PC-9 (cell line): ENCODE results near the gene RABL2B. TPM values are rescaled to one million over a fixed set of nuclear protein-coding genes. Genes with fewer than 3 reads are reported as not detected.
A peak's percentile ranks its signal among the peaks of the same experiment; 100 is the strongest.
"Not testable (repeated sequence)": the region's sequence is repeated elsewhere in the genome, so short reads cannot be mapped to it uniquely, and the experiment has no call there.

Experiments used
- BruUV-seq: library from RNA; stranded (reverse); fragments of 400-500 nt; replicated peaks from 2 replicates; lab custom pipeline; 2021; lab: Mats Ljungman, UMichigan
- CTCF ChIA-PET: fragments of 300-600 bp; sonication (Branson Sonifier 250); formaldehyde crosslinking; loops from one replicate; lab custom pipeline; 2022; ENCODE audit warnings: antibody characterized with exemption; lab: Charles Lee
- POLR2A ChIA-PET: fragments of 300-600 bp; sonication (Branson Sonifier 250); formaldehyde crosslinking; loops from one replicate; lab custom pipeline; 2022; ENCODE audit warnings: antibody characterized with exemption; ENCODE audit not compliant: unreplicated experiment; lab: Charles Lee
- DNase-seq, 2 experiments: peaks; one replicate each; pipeline versions ENCODE4 v3.0.0 to v3.0.0-alpha.2; 2015 to 2022; ENCODE audit warnings: mixed read lengths in 1 of 2
- H2AFZ ChIP-seq: fragments of 200-600 bp; sonication (generic); 2 replicates; pipeline ENCODE4 v1.8.1; 2017; ENCODE audit warnings: antibody characterized with exemption
- H3F3A ChIP-seq: fragments of 200-600 bp; sonication (generic); 2 replicates; pipeline ENCODE4 v1.8.1; 2017; ENCODE audit warnings: antibody characterized with exemption, mild to moderate bottlenecking, low read depth; ENCODE audit not compliant: insufficient read depth
- H3K27ac ChIP-seq: fragments of 200-600 bp; sonication (generic); 2 replicates; pipeline ENCODE4 v1.6.1; 2016; ENCODE audit warnings: mixed run types
- H3K27me3 ChIP-seq: fragments of 200-600 bp; sonication (generic); 2 replicates; pipeline ENCODE4 v1.6.1; 2016; ENCODE audit warnings: low read depth, mixed run types; ENCODE audit not compliant: insufficient read depth
- H3K36me3 ChIP-seq: fragments of 200-600 bp; sonication (generic); 2 replicates; pipeline ENCODE4 v1.6.1; 2016; ENCODE audit warnings: low read depth, mixed run types
- H3K4me1 ChIP-seq: fragments of 200-600 bp; sonication (generic); replicated peaks from 2 replicates; pipeline ENCODE4 v1.6.1; 2016; ENCODE audit warnings: mixed run types; ENCODE audit not compliant: insufficient read depth
- H3K4me2 ChIP-seq: fragments of 200-600 bp; sonication (generic); 2 replicates; pipeline ENCODE4 v1.6.1; 2017; ENCODE audit warnings: mixed run types
- H3K4me3 ChIP-seq: fragments of 200-600 bp; sonication (generic); 2 replicates; pipeline ENCODE4 v1.6.1; 2016; ENCODE audit warnings: mixed run types
- H3K79me2 ChIP-seq: fragments of 200-600 bp; sonication (generic); 2 replicates; pipeline ENCODE4 v1.6.1; 2017; ENCODE audit warnings: low read depth, mixed run types
- H3K9me2 ChIP-seq: fragments of 200-600 bp; sonication (generic); 2 replicates; pipeline ENCODE4 v1.8.1; 2017; ENCODE audit warnings: mild to moderate bottlenecking; ENCODE audit not compliant: insufficient read depth
- H3K9me3 ChIP-seq: fragments of 200-600 bp; sonication (generic); 2 replicates; pipeline ENCODE4 v1.8.1; 2016; ENCODE audit warnings: low read depth; ENCODE audit not compliant: insufficient read depth
- H4K20me1 ChIP-seq: fragments of 200-600 bp; sonication (generic); 2 replicates; pipeline ENCODE4 v1.8.1; 2017; ENCODE audit not compliant: insufficient read depth
- CTCF ChIP-seq: fragments of 200-600 bp; sonication (generic); conservative IDR thresholded peaks from 2 replicates; pipeline ENCODE4 v1.6.1; 2017; ENCODE audit warnings: mixed run types, antibody characterized with exemption, mild to moderate bottlenecking, moderate library complexity
- intact Hi-C: fragments of 100-400 bp; cut with micrococcal nuclease; formaldehyde crosslinking; loops from one replicate; pipeline ENCODE4 v1.10.0; 2022; ENCODE audit not compliant: unreplicated experiment
- total RNA-seq: library from RNA; stranded (reverse); gene quantifications from 2 replicates; pipeline ENCODE4 v1.2.3, GENCODE V29; 2021

RABL2B gene
- total RNA-seq, 1 experiment from 2014 or later: 48.4 TPM

- H4K20me1 ChIP-seq, H3K79me2 ChIP-seq, CTCF ChIA-PET, intact Hi-C loops, H3K9me2 ChIP-seq, H3K36me3 ChIP-seq, H3K27ac ChIP-seq, BruUV-seq, H3K9me3 ChIP-seq, POLR2A ChIA-PET: not testable (repeated sequence)
- Histone ChIP-seq H3K4me2 (peak overlapping the region; percentile 74), H3F3A (peaks cover 15% of the 10 kb centered on the region), H3K4me1 (peaks cover 19% of the 10 kb centered on the region), H3K4me3 (peak overlapping the region; percentile 65), H3K27me3 (peaks cover 15% of the 10 kb centered on the region), H2AFZ (peak overlapping the region; percentile 84)
- peak in 1 of 2 experiments; percentile 61 for DNase-seq
- TF ChIP-seq CTCF: peak; percentile 57; the same call in 1 of the 2 replicates
Observed at GRCh38 chr22:50756949-50757491, 26.4 kb downstream of the RABL2B start.

GRCh38 chr22:50756406-50756805 is 27.0 kb downstream of the RABL2B start:
- H3K79me2 ChIP-seq, BruUV-seq, H3K36me3 ChIP-seq, H3K27ac ChIP-seq, H3K9me3 ChIP-seq, POLR2A ChIA-PET, H3K4me3 ChIP-seq, CTCF ChIA-PET, H2AFZ ChIP-seq, H4K20me1 ChIP-seq, DNase-seq, intact Hi-C loops, H3K9me2 ChIP-seq: not testable (repeated sequence)
- H3F3A ChIP-seq: peaks cover 15% of the 10 kb centered on the region
- H3K4me2 ChIP-seq: peak overlapping the region; percentile 74; the same call in 1 of the 2 replicates
- peaks cover 16% of the 10 kb centered on the region for H3K27me3 ChIP-seq
- H3K4me1 ChIP-seq: peaks cover 19% of the 10 kb centered on the region

GRCh38 chr22:50755251-50755650 is 28.2 kb downstream of the RABL2B start:
- H3K36me3 ChIP-seq, intact Hi-C loops, BruUV-seq, H3K4me2 ChIP-seq, H3K27ac ChIP-seq, DNase-seq, H4K20me1 ChIP-seq, H3K4me3 ChIP-seq, H3K9me3 ChIP-seq, CTCF ChIA-PET, H3K9me2 ChIP-seq, H3K79me2 ChIP-seq, POLR2A ChIA-PET, H2AFZ ChIP-seq: not testable (repeated sequence)
- H3K4me1 ChIP-seq: peaks cover 15% of the 10 kb centered on the region
- peaks cover 24% of the 10 kb centered on the region for H3K27me3 ChIP-seq
- H3F3A ChIP-seq: peaks cover 11% of the 10 kb centered on the region

GRCh38 chr22:50749302-50750074 is 33.9 kb downstream of the RABL2B start:
- H3K4me1 ChIP-seq, H3K79me2 ChIP-seq, POLR2A ChIA-PET, H3K36me3 ChIP-seq, H4K20me1 ChIP-seq, CTCF ChIA-PET, H3K27ac ChIP-seq, H3F3A ChIP-seq, H2AFZ ChIP-seq, H3K9me3 ChIP-seq, intact Hi-C loops, DNase-seq, H3K4me3 ChIP-seq, BruUV-seq, H3K4me2 ChIP-seq, H3K9me2 ChIP-seq: not testable (repeated sequence)
- H3K27me3 ChIP-seq: peaks cover 37% of the 10 kb centered on the region

- CTCF ChIA-PET, H3K4me3 ChIP-seq, intact Hi-C loops, H3K27ac ChIP-seq, H3K79me2 ChIP-seq, DNase-seq, H4K20me1 ChIP-seq, H2AFZ ChIP-seq, H3K9me2 ChIP-seq, H3K36me3 ChIP-seq, H3K4me2 ChIP-seq, H3K4me1 ChIP-seq, POLR2A ChIA-PET, H3K9me3 ChIP-seq, H3F3A ChIP-seq, BruUV-seq: not testable (repeated sequence)
- H3K27me3 ChIP-seq: peaks cover 36% of the 10 kb centered on the region
Observed at GRCh38 chr22:50748630-50749029, 34.8 kb downstream of the RABL2B start.

- POLR2A ChIA-PET, H3K79me2 ChIP-seq, H3K4me1 ChIP-seq, DNase-seq, H3K4me3 ChIP-seq, H3K36me3 ChIP-seq, H3K27ac ChIP-seq, H3K9me2 ChIP-seq, intact Hi-C loops, H3F3A ChIP-seq, H2AFZ ChIP-seq, H4K20me1 ChIP-seq, BruUV-seq, H3K4me2 ChIP-seq, CTCF ChIA-PET, H3K9me3 ChIP-seq: not testable (repeated sequence)
- H3K27me3 ChIP-seq: peaks cover 39% of the 10 kb centered on the region
Observed at GRCh38 chr22:50747521-50747920, 35.9 kb downstream of the RABL2B start.
